NCI-H524 (cell line): ENCODE measurements around the gene USP47.

ENCODE experiments used
- DNase-seq, 2 experiments: peaks; one replicate each; lab custom pipeline; 2025; lab: John Stamatoyannopoulos, UW

Gene USP47

DNA sequence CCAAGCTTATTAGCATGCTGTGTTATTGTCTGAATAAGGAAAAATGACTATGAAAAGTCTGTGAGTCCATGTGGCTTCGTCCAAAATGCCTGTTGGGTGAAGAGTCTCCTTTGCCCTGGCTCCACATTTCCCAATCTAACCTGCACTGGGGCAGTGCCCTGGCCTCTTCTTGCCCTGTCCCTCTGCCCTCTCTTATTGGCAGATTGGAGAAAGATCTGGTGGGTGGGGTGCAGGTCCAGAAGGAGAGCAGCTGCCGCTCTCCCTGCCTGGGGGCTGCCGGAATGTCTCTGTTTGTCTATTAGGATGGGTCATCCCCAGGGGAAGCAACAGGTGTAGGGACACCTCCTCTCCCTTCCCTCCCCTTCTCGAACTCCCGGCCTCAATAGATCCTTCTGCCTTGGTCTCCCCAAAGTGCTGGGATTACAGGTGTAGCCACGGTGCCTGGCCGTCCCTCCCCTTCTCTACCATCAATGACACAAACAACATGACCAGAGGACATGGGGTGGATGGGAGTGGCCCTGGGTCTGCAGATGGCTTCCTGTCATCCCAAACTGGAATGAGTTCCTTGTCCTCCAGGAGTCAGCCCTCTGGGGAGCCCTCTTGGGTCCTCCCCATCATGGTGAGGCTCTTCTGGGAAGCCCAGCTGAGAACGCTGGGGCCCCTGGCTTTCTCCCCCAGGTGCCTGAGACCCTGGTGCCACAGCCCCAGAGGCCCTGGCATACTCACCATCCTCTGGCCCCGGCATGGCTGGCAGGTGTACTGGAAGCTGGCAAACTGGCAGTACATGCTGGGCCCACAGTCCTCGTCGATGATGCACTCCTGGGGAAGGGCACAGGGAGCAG is 126.1 kb downstream of the USP47 start:
- peak in 1 of 2 experiments; percentile 10 for DNase-seq

- DNase-seq: peak; percentile 86 to 90
Observed at GRCh38 chr11:11968511-11969280, 126.9 kb downstream of the USP47 start.

DNA sequence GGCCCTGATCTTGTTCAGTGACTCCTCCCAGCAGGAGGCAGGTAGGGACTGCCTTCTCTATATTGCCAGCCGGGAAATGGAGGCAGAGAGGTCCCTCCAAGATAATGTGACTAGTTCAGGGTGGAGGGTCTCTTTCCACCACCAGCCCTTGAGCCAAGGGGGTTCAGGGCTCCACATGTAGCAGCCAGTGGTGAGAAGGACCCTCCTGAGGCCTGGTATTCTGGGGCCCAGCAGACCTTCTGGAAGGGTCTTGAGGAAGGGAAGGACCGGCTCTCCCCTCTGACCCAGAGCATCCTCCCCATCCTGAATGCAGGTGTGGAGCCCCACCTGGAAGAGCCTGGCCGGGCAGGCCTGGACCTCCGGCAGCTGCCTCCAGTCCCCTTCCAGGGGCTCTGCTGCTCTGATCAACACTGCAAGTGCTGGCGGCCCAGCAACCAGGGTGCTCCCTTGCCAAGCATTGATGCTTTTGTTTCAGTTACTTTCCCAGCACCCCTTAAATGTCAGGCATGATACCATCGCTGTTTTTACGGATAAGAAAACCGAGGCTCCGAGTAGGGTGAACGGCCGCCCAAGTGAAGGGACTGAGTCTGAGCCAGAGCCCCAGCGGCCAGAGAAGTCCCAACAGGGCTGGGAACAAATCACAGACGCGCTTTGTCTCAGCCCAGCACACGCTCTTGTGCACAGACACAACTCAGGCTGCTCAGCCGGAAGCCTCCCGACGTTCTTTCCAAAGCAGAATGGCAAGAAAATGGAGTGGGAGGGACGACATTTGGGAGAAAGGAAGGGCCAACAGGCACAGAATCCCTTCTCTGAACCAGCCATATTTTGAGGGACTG is 127.8 kb downstream of the USP47 start:
- no peak for DNase-seq

GRCh38 chr11:11970556-11970955 is 128.8 kb downstream of the USP47 start:
- DNase-seq: no peak

DNA sequence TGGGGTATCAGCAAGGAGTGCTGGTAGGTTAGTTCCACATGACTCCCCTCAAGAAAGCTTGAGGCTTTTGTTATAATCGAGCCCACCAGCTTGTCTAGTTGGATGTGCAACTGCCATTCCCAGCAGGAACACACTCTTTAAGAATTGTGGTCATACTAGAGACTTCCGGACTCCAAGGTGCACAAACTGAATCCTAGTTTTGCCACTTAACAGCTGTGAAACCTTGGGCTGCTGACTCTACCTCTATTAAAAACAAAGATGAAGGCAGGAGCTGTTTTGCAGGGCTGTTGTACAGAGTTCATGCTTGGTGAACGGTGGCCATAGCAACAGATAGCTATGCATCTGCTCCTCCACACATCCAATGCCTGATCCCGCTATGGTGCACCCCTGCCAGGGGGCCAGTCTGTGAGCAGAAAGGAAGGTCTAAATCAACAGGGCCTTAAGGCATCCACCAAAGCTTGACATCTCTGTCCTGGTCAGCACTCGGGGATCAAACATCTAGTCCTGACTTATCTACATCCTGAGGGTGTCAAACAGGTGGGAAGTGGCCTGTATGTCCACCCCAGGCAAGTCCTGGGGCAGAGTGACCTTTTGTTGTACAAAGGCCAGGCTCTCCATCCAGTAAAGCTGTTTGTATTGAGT is 130.3 kb downstream of the USP47 start:
- DNase-seq: peak; percentile 21 to 60

GRCh38 chr11:11972730-11973341 is 131.1 kb downstream of the USP47 start:
- no peak for DNase-seq

DNA sequence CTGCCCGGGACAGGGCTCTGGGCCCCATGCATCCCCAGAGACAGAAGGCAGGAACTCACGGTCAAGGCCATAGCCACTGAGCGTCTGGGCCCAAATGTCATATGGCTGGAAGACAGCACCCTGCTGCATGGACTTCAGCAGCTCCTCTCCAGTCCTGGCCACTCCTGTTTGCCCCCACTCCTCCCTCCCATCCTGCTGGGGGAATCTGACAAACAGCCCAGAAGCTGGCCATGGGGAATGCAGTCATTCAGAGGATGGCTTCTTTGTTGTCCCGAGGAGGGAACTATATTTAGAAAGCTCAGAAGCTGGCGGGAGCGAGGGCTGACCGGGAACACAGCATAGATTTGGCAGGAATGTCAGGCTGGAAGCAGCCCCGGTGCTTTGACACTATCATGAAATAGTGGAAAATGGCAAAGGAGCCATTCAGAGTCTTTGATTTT is 131.6 kb downstream of the USP47 start:
- DNase-seq: no peak

GRCh38 chr11:11973866-11974265 is 132.1 kb downstream of the USP47 start:
- no peak for DNase-seq

GRCh38 chr11:11975201-11976092 is 133.7 kb downstream of the USP47 start:
- peak; percentile 59 to 82 for DNase-seq

DNA sequence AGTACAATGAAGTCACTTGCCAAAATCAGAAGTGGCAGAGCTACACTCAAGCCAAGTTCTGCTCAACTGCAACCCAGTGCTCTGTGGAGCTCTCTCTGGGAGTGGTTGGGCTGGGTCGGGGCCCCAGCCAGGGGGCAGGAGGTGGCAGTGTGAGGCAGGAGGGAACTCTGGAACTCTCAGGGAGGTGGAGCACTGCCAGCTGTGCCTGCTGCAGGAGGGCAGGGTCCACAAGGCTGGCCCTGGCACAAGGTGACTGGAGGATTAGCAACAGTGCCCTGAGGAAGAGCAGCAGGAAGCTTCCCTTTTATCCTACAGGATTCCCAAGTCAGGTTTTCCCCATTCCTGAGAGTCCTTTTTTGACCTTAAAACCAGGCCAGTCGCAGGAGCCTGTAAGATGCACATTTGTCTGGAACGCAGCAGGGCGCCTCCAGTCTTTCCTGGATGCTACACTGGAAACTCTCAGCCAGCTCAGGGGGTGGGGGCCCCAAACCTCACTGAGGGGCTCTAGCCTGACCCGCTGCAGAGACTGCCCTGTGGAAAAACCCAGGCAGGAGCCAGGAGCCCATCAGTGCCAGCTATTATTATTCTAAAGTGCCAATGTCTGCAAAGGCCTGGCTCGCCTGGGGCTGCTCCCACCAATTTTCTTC is 134.8 kb downstream of the USP47 start:
- peak in 1 of 2 experiments; percentile 16 for DNase-seq

DNA sequence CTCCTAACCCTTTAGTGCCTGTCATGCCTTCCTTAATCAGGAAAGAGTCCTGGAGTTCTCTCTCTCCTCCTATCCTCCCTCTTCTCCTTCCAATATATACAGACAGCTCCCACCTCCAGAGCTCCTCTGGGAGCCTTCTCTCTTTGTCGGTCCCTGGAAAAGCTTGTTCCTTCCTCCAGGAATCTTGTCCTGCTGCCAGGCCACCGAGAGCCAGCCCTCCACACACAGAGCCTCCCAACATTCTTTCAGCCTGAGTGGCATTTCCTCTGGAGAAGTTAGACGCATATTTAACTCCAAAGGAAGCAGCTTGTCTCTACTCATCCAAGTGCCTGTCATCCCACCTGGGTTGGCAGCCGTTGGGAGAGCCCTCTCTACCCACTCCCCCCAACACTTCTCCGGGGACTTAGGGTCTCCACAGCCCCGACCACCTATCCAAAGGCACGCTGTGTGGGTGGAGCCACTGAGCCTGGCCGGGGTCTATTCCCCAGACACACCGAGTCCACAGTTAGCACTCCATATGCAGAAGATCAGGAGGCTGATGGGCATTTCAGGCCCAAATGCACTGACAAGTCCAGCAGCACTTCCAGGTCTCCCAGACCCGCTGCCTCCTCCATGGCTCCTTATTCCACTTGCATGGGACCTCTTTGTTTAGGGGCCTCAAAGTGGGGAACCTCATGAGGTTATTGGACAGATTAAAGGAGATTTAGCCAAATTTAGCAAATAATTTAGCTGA is 135.6 kb downstream of the USP47 start:
- DNase-seq: no peak

GRCh38 chr11:11978098-11978637 is 136.4 kb downstream of the USP47 start:
- no peak for DNase-seq

- DNase-seq: peak in 1 of 2 experiments; percentile 61
Observed at GRCh38 chr11:11978792-11979487, 137.2 kb downstream of the USP47 start.

- no peak for DNase-seq
Observed at GRCh38 chr11:11979488-11980117, 137.8 kb downstream of the USP47 start.

GRCh38 chr11:11980200-11980599 is 138.4 kb downstream of the USP47 start:
- DNase-seq: no peak

- no peak for DNase-seq
Observed at GRCh38 chr11:11980841-11981308, 139.1 kb downstream of the USP47 start.

- no peak for DNase-seq
Observed at GRCh38 chr11:11981364-11981763, 139.6 kb downstream of the USP47 start.
